Occipital lobe (tissue), 2 donors: ENCODE measurements around the gene CPSF4L. TPM values are rescaled to one million over a fixed set of nuclear protein-coding genes. Genes with fewer than 3 reads are reported as not detected.

Experiments
- DNase-seq: peaks from one replicate; lab custom pipeline; 2025; lab: John Stamatoyannopoulos, UW
- total RNA-seq: library from RNA; depleted of rRNA; stranded (reverse); fragments of >200 nt; gene quantifications from one replicate; pipeline ENCODE4 v1.2.3, GENCODE V29; 2014

CPSF4L gene
- total RNA-seq, 1 donor from 2014 or later: not detected

DNA sequence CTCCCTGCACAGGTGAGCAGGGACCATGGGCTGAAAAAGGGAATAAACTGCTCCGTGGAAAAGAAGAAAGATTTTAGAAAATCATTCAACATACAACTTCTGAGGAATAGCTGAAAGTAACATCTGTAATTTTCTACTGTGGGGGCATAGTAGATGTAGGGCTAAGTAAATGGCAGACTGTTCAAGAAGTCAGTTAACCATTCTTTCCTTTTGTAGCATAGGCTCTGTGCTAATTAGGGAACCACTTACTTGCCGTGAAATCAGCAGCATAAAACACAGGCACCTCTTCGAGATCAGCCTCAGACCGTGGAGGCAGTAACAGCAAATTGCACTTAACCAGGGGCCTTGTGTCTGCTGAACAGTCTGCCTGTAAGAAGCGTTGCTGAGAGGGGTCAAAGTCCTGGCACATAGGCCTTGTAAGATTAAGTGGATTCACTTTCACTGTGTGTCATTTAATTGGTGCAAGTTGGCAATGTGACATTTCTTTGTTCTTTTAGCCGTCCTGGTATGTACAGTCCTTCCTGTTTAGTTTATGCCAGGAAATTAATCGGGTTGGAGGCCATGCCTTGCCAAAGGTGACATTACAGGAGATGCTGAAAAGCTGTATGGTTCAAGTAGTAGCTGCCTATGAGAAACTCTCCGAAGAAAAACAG is 58.4 kb downstream of the CPSF4L start:
- no peak for DNase-seq

- DNase-seq: no peak
These were observed 60.2 kb downstream of the CPSF4L start for GRCh38 chr17:73201215-73202069.

DNA sequence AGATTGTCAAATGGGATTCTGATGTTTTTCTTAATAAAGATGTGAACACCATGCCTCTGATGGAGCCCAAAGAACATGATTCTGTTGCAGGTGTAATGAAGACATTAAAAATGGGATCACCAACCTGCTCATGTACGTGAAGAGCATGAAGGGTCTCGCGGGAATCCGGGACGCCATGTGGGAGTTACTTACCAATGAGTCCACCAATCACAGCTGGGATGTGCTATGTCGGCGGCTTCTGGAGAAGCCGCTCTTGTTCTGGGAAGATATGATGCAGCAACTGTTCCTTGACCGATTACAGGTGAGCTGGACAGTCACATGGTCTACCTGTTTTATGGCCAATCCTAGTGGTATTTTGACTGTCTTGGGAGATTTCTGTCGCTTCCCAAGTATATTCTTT is 61.2 kb downstream of the CPSF4L start:
- DNase-seq: no peak

DNA sequence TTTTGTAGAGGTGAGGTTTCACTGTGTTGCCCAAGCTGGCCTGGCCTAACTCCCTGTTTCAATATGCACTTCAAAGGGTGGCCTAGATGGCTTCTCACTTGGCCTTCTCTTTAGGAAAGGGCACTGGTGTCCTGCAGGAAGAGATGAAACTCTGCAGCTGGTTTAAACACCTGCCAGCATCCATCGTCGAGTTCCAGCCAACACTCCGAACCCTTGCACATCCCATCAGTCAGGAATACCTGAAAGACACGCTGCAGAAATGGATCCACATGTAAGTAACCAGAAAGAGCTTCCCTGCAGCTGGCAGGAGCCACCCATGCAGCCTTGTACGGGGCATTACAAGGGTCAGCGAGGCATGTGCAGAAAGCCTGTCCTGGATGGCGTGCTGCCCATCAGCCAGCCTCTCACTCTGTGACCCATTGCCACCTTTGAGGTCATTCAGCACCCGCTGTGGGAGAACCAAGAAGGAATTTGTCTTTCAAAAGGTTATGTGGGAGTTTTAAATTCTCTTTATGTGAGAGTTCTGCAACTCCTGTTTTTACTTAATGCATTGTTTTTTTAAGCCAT is 61.8 kb downstream of the CPSF4L start:
- no peak for DNase-seq

DNA sequence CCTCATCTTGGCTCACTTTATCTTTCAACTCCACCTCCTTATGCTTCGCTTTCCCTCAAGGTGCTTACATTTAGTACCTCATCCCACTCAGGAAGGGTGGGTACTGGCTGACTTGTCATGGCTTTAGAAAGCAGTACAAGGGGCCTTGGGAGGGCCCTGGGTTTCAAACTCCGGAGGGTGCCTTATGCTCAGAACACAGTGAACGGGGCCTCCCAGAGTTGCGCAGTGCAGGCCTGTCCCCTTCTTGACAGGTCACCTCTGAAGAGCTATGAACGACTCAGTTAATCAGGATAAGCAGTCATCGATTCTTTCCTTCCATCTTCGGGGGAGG is 62.8 kb downstream of the CPSF4L start:
- DNase-seq: no peak

Other genes starting within 250 kb of the CPSF4L start
- 9.5 TPM for gene SLC39A11, start 169.2 kb downstream of the CPSF4L start, total RNA-seq
- gene SSTR2, start 96.9 kb downstream of the CPSF4L start, total RNA-seq: 44.5 TPM
- 19.3 TPM for gene COG1, start 68.8 kb downstream of the CPSF4L start, total RNA-seq
- gene CDC42EP4, start 50.1 kb upstream of the CPSF4L start, total RNA-seq: 84.2 TPM